HG02852 (cell line): ENCODE data around the gene GSTT4.
"Not testable (repeated sequence)": the region's sequence is repeated elsewhere in the genome, so short reads cannot be mapped to it uniquely, and the experiment has no call there.

ENCODE experiments used
- ATAC-seq: cut with Tn5 transposase; IDR thresholded peaks from one replicate; pipeline ENCODE4 v1.9.1; 2021; ENCODE audit warnings: mild to moderate bottlenecking, moderate library complexity; ENCODE audit not compliant: unreplicated experiment

The GSTT4 gene

DNA sequence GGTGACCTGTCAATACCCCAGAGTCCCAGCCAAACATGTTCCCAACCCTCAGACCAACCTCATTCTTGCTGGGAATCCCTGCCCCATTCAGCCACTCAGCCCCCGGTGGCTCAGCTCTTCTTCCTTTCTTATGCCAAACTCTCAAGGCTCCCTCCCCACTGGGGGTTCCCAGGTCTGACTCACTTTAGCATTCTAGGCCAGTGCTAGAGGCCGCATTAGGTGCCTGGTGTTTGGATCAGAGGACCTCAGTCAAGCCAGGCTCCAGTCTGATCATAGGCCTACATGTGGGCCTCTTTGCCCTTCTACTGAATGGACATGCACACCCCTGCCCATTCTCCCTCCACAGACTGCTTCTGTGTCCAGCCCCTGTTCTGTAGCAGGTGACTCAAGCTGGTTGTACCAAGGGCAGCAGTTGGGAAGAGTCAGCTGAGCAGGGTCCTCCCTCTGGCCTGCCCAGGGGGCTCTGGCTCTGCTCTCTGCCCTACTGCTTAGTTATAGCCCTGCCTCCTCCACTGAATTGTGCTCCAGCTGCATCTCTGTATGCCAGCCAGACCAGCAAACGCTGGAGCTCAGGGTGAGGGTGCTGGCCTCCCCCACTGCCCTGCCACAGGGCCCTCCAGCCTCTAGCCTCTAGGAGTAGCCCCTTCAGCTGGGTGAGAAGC is 15.5 kb downstream of the GSTT4 start:
- not testable (repeated sequence) for ATAC-seq

DNA sequence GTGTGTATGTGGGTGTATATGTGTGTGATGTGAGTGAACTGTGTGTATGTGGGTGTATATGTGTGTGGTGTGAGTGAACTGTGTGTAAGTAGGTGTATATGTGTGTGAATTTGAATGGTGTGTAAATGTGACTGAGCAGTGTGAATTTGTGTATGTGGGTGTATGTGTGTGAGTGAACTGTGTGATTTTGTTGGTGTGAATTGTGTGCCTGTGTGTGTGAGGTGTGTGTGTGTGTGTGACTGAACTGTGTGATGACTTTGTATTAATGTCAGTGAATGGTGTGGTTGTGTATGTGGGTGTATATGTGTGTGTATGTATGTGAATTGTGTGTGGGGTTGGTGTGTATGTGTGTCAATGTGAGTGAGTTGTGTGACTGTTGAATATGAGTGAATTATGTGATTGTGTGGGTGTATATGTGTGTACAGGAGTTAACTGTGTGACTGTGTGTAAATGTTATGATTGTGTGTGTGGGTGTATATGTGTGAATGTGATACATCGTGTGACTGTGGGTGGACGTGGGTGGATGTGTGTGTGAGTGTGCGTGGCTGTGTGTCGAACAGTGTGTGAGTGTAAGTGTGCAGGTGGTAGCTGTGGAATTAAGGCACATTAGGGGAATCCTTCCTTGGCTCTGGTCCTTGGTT is 18.6 kb downstream of the GSTT4 start:
- not testable (repeated sequence) for ATAC-seq

DNA sequence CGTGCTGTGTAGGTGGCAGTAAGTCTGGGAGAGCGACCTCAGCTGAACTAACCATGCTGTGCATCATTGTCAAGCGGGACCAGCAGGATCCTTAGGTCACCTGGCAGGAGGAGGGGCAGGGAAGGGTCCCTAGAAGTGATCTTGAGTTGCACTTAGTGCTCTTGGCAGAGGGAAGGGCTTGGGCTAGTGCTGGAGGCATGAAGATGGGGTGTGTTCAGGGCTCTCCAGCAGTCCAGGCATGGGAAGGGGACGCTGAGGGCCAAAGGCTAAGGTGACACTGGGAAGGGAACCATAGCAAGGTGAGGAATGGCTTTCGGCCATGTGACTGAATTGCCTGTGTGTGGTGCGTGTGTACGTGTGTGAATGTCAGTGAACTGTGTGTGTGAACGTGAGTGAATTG is 19.2 kb downstream of the GSTT4 start:
- ATAC-seq: not testable (repeated sequence)

DNA sequence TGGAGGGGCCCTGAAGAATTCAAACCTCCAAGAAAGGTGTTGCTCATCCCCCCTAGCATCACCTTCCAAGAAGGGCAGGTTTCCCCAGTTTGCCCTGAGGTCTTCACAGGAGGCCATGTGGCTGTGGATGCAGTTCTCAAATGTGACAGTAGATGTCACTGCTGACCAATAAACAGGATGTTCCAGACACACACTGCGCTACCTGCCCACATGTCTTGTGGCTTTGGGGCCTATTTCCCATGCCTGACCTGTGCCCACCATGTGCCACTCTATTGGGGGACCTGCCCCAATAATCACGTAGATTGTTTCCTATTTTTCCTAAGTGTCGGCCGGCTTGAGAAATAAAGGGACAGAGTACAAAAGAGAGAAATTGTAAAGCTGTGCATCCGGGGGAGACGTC is 20.8 kb downstream of the GSTT4 start:
- ATAC-seq: no peak

DNA sequence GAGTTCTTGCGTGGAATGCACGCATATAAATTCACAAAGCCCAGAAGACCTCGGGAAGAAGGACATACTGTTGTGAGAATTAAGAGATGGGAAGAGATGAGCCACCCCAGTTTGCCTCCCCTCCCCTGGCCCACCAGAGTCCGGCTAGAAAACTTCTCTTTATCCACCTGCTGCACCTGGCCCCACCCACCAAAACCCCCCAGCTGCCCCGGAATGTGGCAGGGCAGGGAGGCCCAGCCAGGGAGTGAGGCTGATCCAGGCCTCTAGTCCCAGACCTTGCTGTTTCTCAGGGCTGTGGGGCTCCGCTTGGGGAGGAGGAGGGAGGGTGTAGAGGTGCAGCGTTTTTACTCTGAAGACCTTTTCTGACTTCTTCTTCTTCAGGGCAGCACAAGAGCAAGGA is 24.7 kb downstream of the GSTT4 start:
- ATAC-seq: not testable (repeated sequence)

DNA sequence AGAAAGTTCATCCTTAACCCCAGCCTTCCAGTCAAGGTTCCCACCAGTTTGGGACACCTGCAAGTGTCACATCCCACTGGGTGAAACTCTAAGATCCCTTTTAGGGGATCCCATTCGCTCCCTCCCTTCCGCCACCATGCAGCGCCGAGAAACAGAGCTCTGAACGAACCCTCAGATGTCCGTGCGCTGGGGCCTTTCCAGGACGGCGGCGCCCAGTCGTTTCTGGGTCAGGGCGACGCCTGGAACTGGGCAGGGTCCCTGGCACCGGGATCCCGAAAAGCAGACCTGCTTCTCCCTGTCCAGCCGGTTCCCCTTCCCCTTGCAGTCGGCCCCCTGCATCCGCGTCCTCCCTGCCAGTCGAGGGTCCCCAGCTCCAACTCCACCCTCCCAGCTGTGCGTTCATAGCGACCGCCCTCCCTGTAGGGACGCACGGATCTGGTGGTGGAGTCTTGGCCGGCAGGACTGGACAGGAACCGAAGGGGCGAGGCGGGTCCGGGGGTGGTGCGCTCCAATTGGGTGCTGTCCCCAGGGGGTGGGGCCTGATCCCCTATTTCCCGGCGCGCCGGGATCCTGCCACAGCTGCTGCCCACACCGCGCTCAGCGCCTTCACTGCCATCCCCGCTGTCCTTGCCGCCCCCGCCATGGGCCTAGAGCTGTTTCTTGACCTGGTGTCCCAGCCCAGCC is 25.6 kb downstream of the GSTT4 start, which contains the start of gene GSTT2:
Gene GSTT2, plus strand, starts transcription at position 578 of the 684 bp plus-strand sequence.
- not testable (repeated sequence) for ATAC-seq

DNA sequence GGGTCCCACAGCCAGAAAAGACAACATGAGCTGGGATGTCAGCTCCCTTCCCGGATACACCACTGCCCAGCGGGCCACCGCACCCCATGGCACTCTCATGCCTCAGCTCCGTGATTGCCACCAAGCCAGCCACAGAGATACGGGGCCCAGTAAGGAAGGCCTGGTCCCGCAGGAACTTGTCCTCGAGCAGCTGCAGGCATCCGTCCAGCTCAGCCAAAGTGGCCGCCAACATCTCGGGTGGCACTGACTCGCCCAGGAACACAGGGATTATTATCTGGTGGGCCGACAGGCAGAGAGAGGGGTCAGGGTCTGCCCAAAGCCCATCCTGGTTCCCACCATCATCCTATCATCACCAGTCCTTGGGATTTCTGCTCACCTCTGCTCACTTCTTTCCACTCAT is 27.9 kb downstream of the GSTT4 start:
- not testable (repeated sequence) for ATAC-seq

DNA sequence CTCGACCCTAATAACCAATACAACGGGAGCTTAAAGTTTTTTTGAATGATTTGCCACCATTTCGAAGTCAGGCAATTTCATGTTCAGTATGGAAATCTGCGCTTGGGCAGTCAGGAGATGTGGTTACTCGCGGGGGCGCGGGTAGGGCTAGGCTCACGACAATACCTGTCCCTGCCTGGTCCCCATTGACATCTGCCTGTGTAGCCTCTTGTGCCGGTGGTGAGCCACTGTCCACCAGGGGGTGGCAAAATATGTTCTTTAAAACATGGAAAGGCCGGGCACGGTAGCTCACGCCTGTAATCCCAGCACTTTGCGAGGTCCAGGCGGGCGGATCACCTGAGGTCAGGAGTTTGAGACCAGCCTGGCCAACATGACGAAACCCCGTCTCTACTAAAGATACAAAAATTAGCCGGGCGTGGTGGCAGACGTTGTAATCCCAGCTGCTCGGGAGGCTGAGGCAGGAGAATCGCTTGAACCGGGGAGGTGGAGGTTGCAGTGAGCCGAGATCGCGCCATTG is 30.4 kb downstream of the GSTT4 start:
- not testable (repeated sequence) for ATAC-seq

DNA sequence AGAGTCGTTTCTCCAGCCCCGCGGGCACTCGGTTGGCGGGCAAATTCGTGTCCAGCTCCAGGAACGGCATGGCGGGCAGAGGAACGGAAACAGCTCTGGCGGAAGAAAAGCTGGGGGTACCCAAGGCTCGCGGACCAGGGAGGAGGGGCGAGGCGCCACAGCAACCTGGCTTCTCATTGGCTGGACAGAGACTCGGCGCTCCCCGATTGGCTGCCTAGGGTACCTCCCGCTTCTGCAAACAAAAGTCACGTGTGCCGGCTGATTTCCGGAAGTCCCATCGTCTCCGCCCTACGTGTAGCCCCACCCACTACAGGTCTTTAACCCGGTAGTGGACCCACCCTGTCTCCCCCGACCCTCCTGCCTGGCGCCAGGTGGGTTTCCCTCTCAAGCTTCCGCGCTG is 30.9 kb downstream of the GSTT4 start, which contains the start of gene DDT:
Gene DDT, minus strand, starts transcription at position 97 of the 400 bp plus-strand sequence. Its CDS starts 27 bp downstream, at position 70.
- peak; percentile 93 for ATAC-seq

DNA sequence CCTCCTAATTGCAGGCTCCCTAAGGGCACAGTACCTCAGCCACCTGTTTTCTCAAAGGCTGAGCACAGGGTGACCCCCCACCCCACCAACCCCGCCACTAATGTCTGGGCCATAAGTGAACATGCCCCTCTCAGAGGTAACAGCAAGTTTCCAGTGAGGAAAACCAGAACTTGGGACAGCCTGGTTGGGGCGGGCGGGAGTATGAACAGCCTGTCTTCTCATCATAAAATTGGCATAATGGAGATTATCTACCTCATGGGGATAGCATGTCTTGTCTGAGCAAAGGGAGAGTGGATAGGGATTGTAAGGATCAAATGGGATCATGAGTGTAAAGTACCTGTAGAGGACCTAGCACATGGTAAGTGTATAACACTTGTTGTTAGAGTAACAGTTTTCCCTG is 33.3 kb downstream of the GSTT4 start:
- not testable (repeated sequence) for ATAC-seq

DNA sequence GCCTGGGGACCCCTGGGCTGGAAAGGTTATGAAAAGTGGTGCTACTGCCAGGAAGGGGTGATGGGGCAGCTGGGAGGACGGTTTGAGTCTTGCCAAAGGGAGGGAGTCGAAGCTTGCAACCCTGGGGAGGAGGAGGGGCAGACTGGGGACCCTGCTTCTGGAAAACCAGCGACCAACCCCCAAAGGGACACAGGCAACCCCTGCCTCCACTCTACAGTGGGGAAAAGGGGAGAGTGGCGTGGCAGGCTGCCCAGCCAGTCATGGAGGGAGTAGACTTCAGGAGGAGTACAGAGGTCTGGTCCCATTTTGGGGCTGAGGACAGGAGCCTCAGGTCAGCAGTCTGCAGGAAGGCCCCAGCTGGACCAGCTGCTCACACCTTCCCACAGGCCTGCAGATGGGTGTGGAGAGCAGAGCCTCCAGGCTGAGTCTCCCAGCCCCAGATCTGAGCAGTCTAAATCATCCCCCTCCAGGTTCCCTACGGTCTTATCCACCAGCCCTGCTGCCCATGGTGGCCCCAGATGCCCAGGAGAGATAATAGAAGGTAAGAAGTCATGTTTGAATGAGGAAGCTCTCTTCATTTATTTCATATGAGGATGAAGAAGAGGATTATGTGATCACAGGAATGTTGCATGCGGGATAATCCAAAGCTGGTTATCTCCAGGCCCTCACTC is 34.3 kb downstream of the GSTT4 start:
- ATAC-seq: no peak

DNA sequence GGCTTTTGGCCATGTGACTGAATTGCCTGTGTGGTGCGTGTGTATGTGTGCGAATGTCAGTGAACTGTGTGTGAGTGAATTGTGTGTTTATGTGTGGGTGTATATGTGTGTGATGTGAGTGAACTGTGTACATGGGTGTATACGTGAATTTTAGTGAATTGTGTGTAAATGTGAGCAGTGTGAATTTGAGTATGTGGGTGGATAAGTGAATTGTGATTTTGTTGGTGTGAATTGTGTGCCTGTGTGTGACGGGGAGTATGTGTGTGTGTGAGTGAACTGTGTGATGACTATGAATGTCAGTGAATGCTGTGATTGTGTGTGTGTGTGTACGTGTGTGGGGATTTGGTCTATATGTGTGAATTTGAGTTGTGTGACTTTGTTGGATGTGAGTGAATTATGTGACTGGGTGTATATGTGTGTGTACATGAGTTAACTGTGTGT is 35.0 kb downstream of the GSTT4 start:
- ATAC-seq: no peak

DNA sequence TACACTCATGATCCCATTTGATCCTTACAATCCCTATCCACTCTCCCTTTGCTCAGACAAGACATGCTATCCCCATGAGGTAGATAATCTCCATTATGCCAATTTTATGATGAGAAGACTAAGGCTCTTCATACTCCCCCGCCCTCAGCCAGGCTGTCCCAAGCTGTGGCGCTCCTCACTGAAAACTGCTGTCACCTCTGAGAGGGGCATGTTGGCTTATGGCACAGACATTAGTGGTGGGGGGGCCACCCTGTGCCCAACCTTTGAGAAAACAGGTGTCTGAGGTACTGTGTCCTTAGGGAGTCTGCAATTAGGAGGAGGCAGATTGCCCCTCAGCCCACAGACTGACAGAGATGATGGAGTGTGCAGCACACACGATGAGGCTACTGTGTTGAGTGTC is 36.2 kb downstream of the GSTT4 start:
- no peak for ATAC-seq

DNA sequence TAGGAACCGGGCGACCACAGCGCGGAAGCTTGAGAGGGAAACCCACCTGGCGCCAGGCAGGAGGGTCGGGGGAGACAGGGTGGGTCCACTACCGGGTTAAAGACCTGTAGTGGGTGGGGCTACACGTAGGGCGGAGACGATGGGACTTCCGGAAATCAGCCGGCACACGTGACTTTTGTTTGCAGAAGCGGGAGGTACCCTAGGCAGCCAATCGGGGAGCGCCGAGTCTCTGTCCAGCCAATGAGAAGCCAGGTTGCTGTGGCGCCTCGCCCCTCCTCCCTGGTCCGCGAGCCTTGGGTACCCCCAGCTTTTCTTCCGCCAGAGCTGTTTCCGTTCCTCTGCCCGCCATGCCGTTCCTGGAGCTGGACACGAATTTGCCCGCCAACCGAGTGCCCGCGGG is 38.7 kb downstream of the GSTT4 start, which contains the start of gene DDTL:
Gene DDTL, plus strand, starts transcription at position 321 of the 400 bp plus-strand sequence. Its CDS starts 27 bp downstream, at position 348.
- peak; percentile 90 for ATAC-seq

DNA sequence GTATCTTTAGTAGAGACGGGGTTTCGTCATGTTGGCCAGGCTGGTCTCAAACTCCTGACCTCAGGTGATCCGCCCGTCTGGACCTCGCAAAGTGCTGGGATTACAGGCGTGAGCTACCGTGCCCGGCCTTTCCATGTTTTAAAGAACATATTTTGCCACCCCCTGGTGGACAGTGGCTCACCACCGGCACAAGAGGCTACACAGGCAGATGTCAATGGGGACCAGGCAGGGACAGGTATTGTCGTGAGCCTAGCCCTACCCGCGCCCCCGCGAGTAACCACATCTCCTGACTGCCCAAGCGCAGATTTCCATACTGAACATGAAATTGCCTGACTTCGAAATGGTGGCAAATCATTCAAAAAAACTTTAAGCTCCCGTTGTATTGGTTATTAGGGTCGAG is 39.2 kb downstream of the GSTT4 start:
- peak; percentile 22 for ATAC-seq

DNA sequence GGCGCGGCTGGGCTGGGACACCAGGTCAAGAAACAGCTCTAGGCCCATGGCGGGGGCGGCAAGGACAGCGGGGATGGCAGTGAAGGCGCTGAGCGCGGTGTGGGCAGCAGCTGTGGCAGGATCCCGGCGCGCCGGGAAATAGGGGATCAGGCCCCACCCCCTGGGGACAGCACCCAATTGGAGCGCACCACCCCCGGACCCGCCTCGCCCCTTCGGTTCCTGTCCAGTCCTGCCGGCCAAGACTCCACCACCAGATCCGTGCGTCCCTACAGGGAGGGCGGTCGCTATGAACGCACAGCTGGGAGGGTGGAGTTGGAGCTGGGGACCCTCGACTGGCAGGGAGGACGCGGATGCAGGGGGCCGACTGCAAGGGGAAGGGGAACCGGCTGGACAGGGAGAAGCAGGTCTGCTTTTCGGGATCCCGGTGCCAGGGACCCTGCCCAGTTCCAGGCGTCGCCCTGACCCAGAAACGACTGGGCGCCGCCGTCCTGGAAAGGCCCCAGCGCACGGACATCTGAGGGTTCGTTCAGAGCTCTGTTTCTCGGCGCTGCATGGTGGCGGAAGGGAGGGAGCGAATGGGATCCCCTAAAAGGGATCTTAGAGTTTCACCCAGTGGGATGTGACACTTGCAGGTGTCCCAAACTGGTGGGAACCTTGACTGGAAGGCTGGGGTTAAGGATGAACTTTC is 44.0 kb downstream of the GSTT4 start, which contains the start of gene GSTT2B:
Gene GSTT2B, minus strand, starts transcription at position 112 of the 688 bp plus-strand sequence. Its CDS starts 64 bp downstream, at position 48.
- not testable (repeated sequence) for ATAC-seq

DNA sequence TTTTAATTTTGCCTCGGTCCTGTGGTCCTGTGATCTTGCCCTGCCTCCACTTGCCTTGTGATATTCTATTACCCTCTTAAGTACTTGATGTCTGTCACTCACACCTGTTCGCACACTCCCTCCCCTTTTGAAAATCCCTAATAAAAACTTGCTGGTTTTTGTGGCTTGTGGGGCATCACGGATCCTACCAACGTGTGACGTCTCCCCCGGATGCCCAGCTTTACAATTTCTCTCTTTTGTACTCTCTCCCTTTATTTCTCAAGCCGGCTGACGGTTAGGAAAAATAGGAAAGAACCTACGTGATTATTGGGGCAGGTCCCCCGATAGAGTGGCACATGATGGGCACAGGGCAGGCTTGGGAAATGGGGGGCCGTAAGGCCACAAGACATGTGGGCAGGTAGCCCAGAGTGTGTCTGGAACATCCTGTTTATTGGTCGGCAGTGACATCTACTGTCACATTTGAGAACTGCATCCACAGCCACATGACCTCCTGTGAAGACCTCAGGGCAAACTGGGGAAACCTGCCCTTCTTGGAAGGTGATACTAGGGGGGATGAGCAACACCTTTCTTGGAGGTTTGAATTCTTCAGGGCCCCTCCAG is 48.9 kb downstream of the GSTT4 start:
- not testable (repeated sequence) for ATAC-seq

DNA sequence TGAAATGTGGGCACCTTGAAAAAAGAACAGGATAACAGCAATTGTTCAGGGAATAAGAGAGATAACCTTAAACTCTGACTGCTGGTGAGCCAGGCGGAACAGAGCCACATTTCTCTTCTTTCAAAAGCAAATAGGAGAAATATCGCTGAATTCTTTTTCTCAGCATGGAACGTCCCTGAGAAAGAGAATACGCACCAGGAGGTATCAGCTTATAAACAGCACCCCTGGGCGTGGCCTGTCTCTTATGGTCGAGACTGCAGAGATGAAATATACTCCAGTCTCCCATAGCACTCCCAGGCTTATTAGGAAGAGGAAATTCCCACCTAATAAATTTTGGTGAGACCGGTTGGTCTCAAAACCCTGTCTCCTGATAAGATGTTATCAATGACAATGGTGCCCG is 49.4 kb downstream of the GSTT4 start:
- ATAC-seq: not testable (repeated sequence)

DNA sequence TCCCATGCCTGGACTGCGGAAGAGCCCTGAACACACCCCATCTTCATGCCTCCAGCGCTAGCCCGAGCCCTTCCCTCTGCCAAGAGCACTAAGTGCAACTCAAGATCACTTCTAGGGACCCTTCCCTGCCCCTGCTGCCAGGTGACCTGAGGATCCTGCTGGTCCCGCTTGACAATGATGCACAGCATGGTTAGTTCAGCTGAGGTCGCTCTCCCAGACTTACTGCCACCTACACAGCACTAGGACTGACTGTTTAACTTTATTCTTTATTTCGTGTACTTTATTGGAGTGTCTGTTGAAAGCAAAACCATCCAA is 50.3 kb downstream of the GSTT4 start:
- not testable (repeated sequence) for ATAC-seq
